DOHH2 (cell line): Measurements from ENCODE around the gene GABRA4.

Experiments used
- EZH2phosphoT487 ChIP-seq: fragments of 200-600 bp; sonication (generic); IDR thresholded peaks from 2 replicates; pipeline ENCODE4 v1.6.1; 2017; ENCODE audit warnings: borderline replicate concordance, mild to moderate bottlenecking, antibody characterized with exemption, low read length, moderate library complexity, mixed read lengths
- TF ChIP-seq, protein P1 (sequence below): fragments of 200-600 bp; sonication (generic); IDR thresholded peaks from one replicate; pipeline ENCODE4 v1.5.1; 2014; ENCODE audit warnings: antibody characterized with exemption, mild to moderate bottlenecking, low read depth, low read length; ENCODE audit not compliant: poor library complexity, severe bottlenecking

DNA sequence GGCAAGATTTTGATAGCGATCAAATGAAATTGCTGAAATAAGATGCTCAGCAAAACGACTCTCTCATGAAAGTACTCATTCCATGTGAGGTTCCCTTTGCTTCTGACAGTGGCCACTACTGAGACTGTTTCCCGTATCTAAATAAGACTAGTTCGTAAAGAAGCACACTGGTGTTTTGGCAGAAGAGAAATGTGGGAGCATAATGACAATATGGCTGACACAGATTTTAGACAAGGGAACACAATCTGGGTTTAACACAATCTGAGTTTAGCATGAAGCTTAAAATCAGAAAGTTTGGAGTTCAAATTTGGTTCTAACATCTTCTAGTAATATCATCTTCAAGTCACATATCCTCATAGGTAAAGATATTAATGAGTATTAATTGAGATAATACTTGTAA is 13.7 kb downstream of the GABRA4 start:
- no peak for TF ChIP-seq EZH2phosphoT487
- TF ChIP-seq, protein P1, sequence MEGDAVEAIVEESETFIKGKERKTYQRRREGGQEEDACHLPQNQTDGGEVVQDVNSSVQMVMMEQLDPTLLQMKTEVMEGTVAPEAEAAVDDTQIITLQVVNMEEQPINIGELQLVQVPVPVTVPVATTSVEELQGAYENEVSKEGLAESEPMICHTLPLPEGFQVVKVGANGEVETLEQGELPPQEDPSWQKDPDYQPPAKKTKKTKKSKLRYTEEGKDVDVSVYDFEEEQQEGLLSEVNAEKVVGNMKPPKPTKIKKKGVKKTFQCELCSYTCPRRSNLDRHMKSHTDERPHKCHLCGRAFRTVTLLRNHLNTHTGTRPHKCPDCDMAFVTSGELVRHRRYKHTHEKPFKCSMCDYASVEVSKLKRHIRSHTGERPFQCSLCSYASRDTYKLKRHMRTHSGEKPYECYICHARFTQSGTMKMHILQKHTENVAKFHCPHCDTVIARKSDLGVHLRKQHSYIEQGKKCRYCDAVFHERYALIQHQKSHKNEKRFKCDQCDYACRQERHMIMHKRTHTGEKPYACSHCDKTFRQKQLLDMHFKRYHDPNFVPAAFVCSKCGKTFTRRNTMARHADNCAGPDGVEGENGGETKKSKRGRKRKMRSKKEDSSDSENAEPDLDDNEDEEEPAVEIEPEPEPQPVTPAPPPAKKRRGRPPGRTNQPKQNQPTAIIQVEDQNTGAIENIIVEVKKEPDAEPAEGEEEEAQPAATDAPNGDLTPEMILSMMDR: no peak
